ENCODE data around the gene ZNF678.
"Not testable (repeated sequence)": the region's sequence is repeated elsewhere in the genome, so short reads cannot be mapped to it uniquely, and the experiment has no call there.

ZNF678 gene

GRCh38 chr1:227606271-227606670 is 42.9 kb downstream of the ZNF678 start:
- not testable (repeated sequence) for FAIRE-seq

GRCh38 chr1:227607336-227607898 is 44.1 kb downstream of the ZNF678 start:
- peak; percentile 99 for FAIRE-seq

DNA sequence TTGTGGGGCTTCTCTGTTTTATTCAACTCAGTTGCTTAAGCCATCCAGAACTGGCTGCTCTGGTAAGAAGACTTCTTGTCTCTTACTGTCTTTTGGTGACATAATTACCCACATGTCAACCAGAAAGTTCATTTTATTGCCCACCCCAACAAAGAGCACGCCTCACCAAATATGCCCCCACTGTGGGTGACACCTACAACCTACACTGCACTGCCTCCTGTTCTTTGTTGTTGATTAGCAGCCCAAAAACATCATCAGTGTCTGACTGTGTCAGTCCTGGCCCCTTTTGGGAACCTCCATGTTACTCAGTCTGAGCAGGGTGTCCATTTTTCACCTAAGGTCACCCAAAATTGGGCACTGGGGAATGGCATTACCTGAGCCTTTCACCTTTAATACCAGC is 49.3 kb downstream of the ZNF678 start:
- no peak for FAIRE-seq

DNA sequence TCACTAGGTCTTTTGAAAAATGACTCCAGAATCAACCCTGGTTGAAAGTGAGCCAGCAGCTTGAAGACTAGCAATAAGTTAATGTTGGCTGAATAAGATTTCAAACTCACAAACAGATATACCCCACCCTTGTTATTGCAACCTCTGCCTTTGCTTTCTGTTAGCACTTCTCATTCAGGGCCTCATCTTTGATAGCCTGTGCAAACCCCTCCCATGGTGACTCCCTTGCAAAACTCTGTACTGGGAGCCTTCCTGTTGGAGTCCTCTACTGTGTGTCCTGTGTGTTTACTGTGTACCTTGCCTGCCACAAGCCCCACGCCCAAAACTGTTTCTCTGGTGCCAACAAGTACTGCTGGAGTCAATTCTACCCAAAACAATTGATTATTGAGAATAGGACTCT is 50.2 kb downstream of the ZNF678 start:
- no peak for FAIRE-seq

- no peak for FAIRE-seq
Observed at GRCh38 chr1:227621211-227621610, 57.9 kb downstream of the ZNF678 start.

DNA sequence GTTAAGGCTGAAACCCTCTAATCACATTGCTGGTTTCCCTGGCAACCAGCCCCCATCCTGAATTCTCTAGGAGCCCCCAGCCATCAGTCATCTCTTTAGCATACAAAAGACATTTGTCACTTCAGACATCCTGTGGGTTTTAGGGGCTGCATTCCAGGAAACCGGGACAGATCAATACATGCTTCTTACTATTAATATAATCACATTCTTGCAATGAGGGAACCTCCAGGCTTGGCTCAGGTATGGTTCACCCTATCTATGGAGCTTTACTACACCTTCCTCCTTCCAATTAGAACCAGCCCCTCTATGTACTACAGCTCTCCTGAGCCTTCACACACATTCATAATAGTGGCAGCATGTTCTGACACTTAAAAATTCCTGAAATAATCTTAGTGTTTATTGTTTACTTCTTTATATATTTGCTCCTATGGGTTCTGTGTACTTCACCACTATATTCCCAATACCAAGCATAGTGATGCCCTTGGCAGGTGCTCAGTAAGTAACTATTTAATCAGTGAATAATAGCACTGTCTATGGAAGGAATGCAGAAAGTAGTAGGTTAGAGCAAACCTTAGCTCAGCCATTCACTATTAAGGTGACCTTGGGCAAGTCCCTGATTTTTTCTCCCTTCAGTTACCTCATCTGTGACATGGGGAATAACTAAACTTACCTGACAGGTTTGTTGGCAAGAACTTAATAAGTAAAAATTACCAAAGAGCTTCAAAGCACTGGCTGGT is 59.6 kb downstream of the ZNF678 start:
- no peak for FAIRE-seq

DNA sequence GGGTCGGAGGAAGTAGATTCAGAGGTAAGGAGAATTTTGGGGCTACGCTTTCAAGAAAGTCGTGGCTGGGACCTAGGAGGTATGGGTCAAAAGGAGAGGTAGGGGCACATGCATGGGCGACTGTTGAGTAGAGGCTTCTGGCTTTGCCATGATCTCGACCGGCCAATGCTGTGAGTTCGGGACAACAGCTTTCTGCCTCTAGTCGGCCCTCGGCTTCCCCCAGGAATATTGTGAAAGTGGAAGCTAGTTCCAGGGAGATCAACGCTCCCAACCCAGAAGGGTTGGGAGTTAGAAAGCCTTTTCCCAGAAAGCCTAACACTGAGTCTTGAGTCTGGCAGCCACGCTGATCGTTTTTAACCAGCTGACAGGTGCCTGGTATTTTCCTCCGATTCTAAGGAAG is 69.0 kb downstream of the ZNF678 start:
- FAIRE-seq, result no peak

- FAIRE-seq, result no peak
Observed at GRCh38 chr1:227635596-227635995, 72.2 kb downstream of the ZNF678 start.

DNA sequence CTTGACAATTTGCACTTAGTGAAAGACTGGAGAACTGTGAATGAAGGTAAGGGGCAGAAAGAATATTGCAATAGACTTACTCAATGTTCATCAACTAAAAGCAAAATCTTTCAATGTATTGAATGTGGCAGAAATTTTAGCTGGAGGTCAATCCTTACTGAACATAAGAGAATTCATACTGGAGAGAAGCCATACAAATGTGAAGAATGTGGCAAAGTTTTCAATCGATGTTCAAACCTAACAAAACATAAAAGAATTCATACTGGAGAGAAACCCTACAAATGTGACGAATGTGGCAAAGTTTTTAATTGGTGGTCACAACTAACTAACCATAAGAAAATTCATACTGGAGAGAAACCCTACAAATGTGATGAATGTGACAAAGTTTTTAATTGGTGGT is 91.1 kb downstream of the ZNF678 start:
- peak; percentile 16 for FAIRE-seq

DNA sequence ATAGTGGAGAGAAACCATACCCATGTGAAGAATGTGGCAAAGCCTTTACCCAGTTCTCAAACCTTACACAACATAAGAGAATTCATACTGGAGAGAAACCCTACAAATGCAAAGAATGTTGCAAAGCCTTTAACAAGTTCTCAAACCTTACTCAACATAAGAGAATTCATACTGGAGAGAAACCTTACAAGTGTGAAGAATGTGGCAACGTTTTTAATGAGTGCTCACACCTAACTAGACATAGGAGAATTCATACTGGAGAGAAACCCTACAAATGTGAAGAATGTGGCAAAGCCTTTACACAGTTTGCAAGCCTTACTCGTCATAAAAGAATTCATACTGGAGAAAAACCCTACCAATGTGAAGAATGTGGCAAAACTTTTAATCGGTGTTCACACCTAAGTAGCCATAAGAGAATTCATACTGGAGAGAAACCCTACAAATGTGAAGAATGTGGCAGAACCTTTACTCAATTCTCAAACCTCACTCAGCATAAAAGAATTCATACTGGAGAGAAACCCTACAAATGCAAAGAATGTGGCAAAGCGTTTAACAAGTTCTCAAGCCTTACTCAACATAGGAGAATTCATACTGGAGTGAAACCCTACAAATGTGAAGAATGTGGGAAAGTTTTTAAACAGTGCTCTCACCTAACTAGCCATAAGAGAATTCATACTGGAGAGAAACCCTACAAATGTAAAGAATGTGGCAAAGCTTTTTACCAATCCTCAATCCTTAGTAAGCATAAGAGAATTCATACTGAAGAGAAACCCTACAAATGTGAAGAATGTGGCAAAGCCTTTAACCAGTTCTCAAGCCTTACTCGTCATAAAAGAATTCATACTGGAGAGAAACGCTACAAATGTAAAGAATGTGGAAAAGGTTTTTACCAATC is 91.7 kb downstream of the ZNF678 start:
- FAIRE-seq, result no peak

GRCh38 chr1:227661495-227661894 is 98.1 kb downstream of the ZNF678 start:
- FAIRE-seq, result no peak

GRCh38 chr1:227662933-227663332 is 99.6 kb downstream of the ZNF678 start:
- no peak for FAIRE-seq

DNA sequence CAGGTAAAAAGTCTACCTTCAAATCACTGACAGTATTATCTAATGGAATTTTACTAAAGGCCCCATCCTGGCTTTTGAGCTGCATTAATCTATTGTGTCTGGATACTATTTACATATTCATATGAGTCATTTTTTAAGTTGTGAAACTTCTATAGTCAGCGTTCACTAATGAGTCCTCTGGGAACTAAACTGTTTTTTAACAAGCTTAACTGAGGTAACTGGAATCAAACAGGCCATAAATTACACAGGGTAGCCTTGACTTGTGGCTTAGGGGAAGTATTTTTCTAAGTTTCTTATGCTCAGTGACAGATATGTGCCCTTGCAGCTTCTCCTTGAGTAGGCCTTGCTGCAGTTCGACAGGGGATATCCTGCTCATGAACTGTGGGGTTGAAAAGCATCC is 102.9 kb downstream of the ZNF678 start:
- FAIRE-seq, result no peak

DNA sequence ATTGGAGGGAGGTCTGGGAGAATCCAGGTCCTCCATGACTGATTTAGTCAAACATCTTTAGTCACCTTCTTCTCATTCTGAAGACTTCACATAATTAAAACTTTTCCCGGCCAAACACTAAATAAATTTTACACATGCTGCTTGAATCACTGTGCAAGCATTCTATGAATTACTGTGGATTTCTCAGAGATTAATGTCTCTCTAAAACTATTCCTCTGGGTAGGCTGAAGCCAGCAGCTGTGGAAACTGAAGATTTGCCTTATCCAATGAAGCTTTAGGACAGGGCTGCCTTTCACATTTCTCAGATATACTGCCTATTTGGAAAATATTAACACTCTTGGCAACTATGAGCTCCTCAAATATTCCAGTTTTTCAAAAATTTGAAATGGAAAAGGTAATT is 110.1 kb downstream of the ZNF678 start:
- FAIRE-seq, result no peak

DNA sequence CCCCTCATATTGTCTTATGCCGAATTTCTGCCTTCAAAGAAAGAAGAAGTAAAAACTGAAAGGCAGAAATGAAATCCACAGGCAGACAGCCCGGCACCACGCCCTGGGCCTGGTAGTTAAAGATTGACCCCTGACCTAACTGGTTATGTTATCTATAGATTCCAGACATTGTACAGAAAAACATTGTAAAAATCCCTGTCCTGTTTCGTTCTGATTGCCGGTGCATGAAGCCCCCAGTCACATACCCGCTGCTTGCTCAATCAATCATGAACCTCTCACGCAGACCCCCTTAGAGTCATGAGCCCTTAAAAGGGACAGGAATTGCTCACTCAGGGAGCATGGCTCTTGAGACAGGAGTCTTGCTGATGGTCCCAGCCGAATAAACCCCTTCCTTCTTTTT is 122.5 kb downstream of the ZNF678 start:
- FAIRE-seq, result no peak

DNA sequence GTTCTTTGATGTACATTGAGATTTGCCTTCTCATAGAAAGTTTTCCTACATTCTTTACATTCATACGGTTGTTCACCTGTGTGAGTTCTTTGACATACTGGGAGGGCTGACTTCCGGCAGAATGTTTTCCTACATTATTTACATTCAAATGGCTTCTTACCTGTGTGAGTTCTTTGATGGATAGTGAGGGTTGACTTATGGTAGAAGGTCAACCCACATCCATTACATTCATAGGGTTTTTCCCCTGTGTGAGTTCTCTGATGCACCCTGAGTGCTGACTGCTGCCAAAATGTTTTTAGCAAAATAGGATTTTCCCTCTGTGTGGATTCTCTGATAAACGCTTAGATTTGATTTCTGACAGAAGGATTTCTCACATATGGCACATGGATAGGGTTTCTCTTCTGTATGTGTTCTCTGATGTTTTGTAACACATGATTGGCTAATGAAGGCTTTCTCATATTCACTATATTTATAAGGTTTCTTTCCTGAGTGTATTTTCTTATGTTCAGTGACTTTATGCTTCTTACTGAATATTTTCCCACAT is 134.0 kb downstream of the ZNF678 start:
- FAIRE-seq, result no peak

- not testable (repeated sequence) for FAIRE-seq
Observed at GRCh38 chr1:227701631-227702030, 138.3 kb downstream of the ZNF678 start.

DNA sequence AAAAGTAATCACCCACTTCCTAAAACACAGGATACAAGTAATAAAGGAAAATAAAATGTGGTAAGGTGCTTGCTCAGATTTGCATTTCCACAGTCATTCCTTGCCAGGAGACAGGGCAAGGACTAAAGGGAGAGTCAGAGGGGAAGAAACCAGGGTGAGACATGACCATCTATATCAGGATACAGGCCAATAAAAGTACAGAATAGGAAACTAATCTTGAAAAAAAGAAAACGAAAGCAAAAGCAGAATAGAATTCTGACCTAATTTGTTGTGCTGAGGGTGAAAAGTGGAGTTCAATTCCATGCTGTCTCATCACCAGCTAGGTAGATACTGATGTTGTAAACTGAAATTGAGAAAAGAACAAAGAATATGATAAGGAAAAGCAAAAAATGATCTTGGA is 144.5 kb downstream of the ZNF678 start:
- no peak for FAIRE-seq

GRCh38 chr1:227709451-227709850 is 146.1 kb downstream of the ZNF678 start:
- FAIRE-seq, result no peak

GRCh38 chr1:227710474-227710873 is 147.1 kb downstream of the ZNF678 start:
- FAIRE-seq, result not testable (repeated sequence)

DNA sequence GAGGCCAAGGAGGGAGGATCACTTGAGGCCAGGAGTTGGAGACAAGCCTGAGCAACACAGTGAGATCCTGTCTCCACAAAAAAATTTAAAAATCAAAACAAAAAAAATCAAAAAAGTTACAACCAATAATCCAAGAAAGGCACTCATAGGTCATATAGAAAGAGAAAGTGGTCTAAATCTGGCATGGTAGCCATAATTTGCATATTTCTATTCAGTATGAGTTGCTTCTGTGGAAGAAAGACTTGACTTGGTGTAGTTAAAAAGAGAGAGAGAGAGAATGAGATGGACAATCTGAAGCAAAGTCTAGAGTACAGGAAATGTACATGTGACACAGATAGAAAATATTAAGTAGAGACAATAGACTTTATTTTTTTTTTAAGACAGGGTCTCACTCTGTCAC is 149.3 kb downstream of the ZNF678 start:
- FAIRE-seq, result no peak

- FAIRE-seq, result no peak
Observed at GRCh38 chr1:227718932-227719331, 155.6 kb downstream of the ZNF678 start.

- no peak for FAIRE-seq
Observed at GRCh38 chr1:227723474-227723873, 160.1 kb downstream of the ZNF678 start.

GRCh38 chr1:227725046-227725445 is 161.7 kb downstream of the ZNF678 start:
- no peak for FAIRE-seq
